GM06990 (cell line): ENCODE data around the gene ARID5B.

Source experiments
- DNase-seq: peaks from one replicate; pipeline ENCODE4 v3.0.0-alpha.2; 2011; ENCODE audit not compliant: insufficient read length; ENCODE audit errors: extremely low read depth
- H3K27me3 ChIP-seq: replicated peaks from 2 replicates; pipeline ENCODE4 v1.6.0; 2011; ENCODE audit warnings: low read length; ENCODE audit not compliant: control insufficient read depth, insufficient read depth
- H3K36me3 ChIP-seq: 2 replicates; pipeline ENCODE4 v1.5.1; 2011; ENCODE audit warnings: low read length; ENCODE audit not compliant: control insufficient read depth, insufficient read depth
- H3K4me3 ChIP-seq: replicated peaks from 2 replicates; pipeline ENCODE4 v1.5.1; 2011; ENCODE audit warnings: low read depth, mild to moderate bottlenecking, control low read depth, low read length
- CTCF ChIP-seq: IDR thresholded peaks from 2 replicates; pipeline ENCODE4 v1.5.1; 2011; ENCODE audit warnings: low read length, control low read depth, mild to moderate bottlenecking, inconsistent platforms; ENCODE audit not compliant: insufficient read depth, poor library complexity, severe bottlenecking

ARID5B gene

GRCh38 chr10:62071846-62072281 lies 170.4 kb downstream of the ARID5B start:
- no peak for TF ChIP-seq CTCF
- Histone ChIP-seq H3K27me3 (no peaks in the 10 kb centered on the region), H3K36me3 (peaks cover 19% of the 10 kb centered on the region), H3K4me3 (no peak overlapping the region)
- DNase-seq: no peak

GRCh38 chr10:62072901-62073300 lies 171.4 kb downstream of the ARID5B start:
- H3K27me3 ChIP-seq: no peaks in the 10 kb centered on the region
- DNase-seq: no peak
- no peak for TF ChIP-seq CTCF
- peaks cover 18% of the 10 kb centered on the region for H3K36me3 ChIP-seq
- H3K4me3 ChIP-seq: no peak overlapping the region

- Histone ChIP-seq H3K4me3 (no peak overlapping the region), H3K27me3 (no peaks in the 10 kb centered on the region), H3K36me3 (peaks cover 18% of the 10 kb centered on the region)
- no peak for TF ChIP-seq CTCF
- DNase-seq: no peak
These were observed 171.9 kb downstream of the ARID5B start for GRCh38 chr10:62073429-62073828.

- H3K27me3 ChIP-seq: no peaks in the 10 kb centered on the region
- H3K36me3 ChIP-seq: peaks cover 18% of the 10 kb centered on the region
- no peak for DNase-seq
- no peak for TF ChIP-seq CTCF
- no peak overlapping the region for H3K4me3 ChIP-seq
These were observed 173.9 kb downstream of the ARID5B start for GRCh38 chr10:62075414-62075813.

GRCh38 chr10:62075912-62076311 lies 174.4 kb downstream of the ARID5B start:
- no peak overlapping the region for H3K4me3 ChIP-seq
- peaks cover 18% of the 10 kb centered on the region for H3K36me3 ChIP-seq
- no peaks in the 10 kb centered on the region for H3K27me3 ChIP-seq
- TF ChIP-seq CTCF: no peak
- no peak for DNase-seq

GRCh38 chr10:62076891-62077290 lies 175.4 kb downstream of the ARID5B start:
- H3K27me3 ChIP-seq: no peaks in the 10 kb centered on the region
- no peak for TF ChIP-seq CTCF
- no peak for DNase-seq
- H3K4me3 ChIP-seq: no peak overlapping the region
- peaks cover 17% of the 10 kb centered on the region for H3K36me3 ChIP-seq
